Astrocyte (in vitro differentiated cells and primary cell): ENCODE results near the gene NFATC1.

Source experiments
- EZH2 ChIP-seq: IDR thresholded peaks from 2 replicates; pipeline ENCODE4 v1.6.1; 2012; ENCODE audit warnings: mild to moderate bottlenecking, low read length, inconsistent platforms; ENCODE audit not compliant: insufficient read depth
- TF ChIP-seq, protein P1 (sequence below): IDR thresholded peaks from 2 replicates; pipeline ENCODE4 v1.5.1; 2011; ENCODE audit warnings: low read depth, mild to moderate bottlenecking, inconsistent platforms, low read length, moderate library complexity; ENCODE audit not compliant: insufficient read depth

- TF ChIP-seq EZH2: no peak
- TF ChIP-seq, protein P1, sequence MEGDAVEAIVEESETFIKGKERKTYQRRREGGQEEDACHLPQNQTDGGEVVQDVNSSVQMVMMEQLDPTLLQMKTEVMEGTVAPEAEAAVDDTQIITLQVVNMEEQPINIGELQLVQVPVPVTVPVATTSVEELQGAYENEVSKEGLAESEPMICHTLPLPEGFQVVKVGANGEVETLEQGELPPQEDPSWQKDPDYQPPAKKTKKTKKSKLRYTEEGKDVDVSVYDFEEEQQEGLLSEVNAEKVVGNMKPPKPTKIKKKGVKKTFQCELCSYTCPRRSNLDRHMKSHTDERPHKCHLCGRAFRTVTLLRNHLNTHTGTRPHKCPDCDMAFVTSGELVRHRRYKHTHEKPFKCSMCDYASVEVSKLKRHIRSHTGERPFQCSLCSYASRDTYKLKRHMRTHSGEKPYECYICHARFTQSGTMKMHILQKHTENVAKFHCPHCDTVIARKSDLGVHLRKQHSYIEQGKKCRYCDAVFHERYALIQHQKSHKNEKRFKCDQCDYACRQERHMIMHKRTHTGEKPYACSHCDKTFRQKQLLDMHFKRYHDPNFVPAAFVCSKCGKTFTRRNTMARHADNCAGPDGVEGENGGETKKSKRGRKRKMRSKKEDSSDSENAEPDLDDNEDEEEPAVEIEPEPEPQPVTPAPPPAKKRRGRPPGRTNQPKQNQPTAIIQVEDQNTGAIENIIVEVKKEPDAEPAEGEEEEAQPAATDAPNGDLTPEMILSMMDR: no peak
Observed at GRCh38 chr18:79522451-79523205, 126.9 kb downstream of the NFATC1 start.
